ENCODE measurements around the gene TIMM10.

DNA sequence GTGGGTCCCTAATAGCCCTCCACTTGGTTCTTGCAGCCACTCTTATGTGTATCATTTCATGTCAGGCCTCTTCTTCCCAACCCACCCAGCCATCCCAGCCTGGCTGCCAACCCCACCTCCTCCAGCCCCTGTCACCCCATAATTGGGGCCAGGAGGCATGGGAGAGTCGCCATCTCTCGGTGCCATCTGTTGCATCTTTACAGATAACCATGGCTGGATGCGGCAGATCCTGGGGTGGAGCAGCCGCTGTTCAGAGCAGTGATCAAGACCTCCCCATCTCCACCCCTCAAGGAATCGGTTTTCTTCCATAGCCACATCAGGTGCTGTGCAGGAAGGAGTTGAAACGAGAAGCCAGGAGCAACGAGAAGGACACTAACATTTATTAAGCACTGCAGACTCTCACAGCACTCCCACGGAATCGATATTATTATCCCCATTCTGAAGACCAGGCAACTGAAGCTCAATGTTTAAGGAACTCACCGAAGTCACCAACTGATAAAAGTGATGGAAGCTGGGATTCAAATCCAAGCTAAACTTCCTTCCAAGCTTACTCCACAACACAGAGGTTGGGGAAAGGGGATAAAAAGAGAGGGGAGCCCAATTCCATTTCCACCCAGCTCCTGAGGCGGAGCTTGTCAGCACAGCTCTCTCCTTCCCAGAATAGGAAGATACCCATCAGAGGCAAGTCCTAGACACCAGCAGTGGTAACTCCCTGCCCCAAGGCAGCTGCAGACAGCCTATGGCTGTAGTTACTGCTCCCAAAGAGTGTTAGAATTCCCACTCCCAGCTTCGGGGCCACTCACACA lies 17.7 kb downstream of the TIMM10 start:
- TF ChIP-seq, protein P1, sequence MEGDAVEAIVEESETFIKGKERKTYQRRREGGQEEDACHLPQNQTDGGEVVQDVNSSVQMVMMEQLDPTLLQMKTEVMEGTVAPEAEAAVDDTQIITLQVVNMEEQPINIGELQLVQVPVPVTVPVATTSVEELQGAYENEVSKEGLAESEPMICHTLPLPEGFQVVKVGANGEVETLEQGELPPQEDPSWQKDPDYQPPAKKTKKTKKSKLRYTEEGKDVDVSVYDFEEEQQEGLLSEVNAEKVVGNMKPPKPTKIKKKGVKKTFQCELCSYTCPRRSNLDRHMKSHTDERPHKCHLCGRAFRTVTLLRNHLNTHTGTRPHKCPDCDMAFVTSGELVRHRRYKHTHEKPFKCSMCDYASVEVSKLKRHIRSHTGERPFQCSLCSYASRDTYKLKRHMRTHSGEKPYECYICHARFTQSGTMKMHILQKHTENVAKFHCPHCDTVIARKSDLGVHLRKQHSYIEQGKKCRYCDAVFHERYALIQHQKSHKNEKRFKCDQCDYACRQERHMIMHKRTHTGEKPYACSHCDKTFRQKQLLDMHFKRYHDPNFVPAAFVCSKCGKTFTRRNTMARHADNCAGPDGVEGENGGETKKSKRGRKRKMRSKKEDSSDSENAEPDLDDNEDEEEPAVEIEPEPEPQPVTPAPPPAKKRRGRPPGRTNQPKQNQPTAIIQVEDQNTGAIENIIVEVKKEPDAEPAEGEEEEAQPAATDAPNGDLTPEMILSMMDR (IDR thresholded peaks at IDR 0.05; ENCODE audit: borderline replicate concordance, extremely low read depth, low read length, poor library complexity, severe bottlenecking) = no peak
- no peak for TF ChIP-seq EZH2 (IDR thresholded peaks at IDR 0.05; ENCODE audit: borderline replicate concordance, low read depth, low read length, severe bottlenecking)
